ENCODE results near the gene COL12A1. TPM values are rescaled to one million over a fixed set of nuclear protein-coding genes. Genes with fewer than 3 reads are reported as not detected.

The COL12A1 gene
- total and polyA plus RNA-seq, 3 experiments from 2014 or later, result not detected

GRCh38 chr6:75109022-75109421 is 96.8 kb downstream of the COL12A1 start:
- H3K4me3 ChIP-seq (ENCODE audit: low read length), result no peak overlapping the region
- Mint-ChIP-seq H3K9me3 (peaks cover 0 to 2% (median 0%) of the 10 kb centered on the region in 5 donors), H3K36me3 (no peaks in the 10 kb centered on the region), H3K4me1 (no peaks in the 10 kb centered on the region), H3K27ac (no peak overlapping the region), H3K27me3 (peaks cover 0 to 3% of the 10 kb centered on the region in 2 donors), H3K4me3 (no peak overlapping the region)
- no peaks in the 10 kb centered on the region for H3K36me3 ChIP-seq (ENCODE audit: insufficient read depth, low read length)
- no peaks in the 10 kb centered on the region for H3K9me3 ChIP-seq (ENCODE audit: low read length)
- no peaks in the 10 kb centered on the region for H3K27me3 ChIP-seq (ENCODE audit: insufficient read depth, low read length, poor library complexity, severe bottlenecking)
- CTCF ChIA-PET, result no interaction called here
- no peak overlapping the region for H3K27ac ChIP-seq (ENCODE audit: low read depth, low read length)
- no peaks in the 10 kb centered on the region for H3K4me1 ChIP-seq (ENCODE audit: insufficient read depth, low read length)
- POLR2A ChIA-PET, result no interaction called here
- no peak for DNase-seq

DNA sequence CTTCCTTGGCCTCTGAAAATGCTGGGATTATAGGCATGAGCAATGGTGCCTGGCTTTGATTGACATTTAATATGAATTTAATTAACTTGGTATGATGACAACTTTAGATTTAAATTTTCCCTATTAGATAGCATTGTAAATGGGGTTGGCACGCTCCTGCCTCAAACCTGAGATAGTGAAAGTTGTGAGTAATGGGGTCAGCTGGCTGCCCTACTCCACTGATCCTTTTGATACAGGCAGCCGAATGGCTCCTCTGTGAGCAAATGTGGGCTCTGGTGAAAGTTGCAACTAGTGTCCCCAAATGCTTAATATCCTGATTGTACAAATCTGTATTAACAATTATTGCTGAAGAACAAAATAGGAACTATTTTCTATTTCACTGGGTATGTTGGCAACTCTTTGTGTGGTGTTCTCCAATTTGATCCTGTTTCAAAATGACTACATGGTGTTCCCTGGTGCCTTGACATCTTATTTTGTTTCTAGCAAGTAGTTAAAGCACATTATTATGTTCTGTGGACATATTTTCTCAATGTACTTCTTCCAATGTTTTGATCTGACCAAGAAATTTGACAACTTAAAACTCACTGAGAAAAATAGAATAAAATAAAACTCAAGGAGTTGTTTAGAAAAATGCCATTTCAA is 97.4 kb downstream of the COL12A1 start:
- Mint-ChIP-seq H3K27me3 (peaks cover 0 to 5% of the 10 kb centered on the region in 2 donors), H3K36me3 (no peaks in the 10 kb centered on the region), H3K27ac (no peak overlapping the region), H3K4me1 (no peaks in the 10 kb centered on the region), H3K9me3 (peaks cover 0 to 2% (median 0%) of the 10 kb centered on the region in 5 donors), H3K4me3 (no peak overlapping the region)
- Histone ChIP-seq H3K9me3 (ENCODE audit: low read length) (no peaks in the 10 kb centered on the region), H3K27me3 (ENCODE audit: insufficient read depth, low read length, poor library complexity, severe bottlenecking) (no peaks in the 10 kb centered on the region), H3K4me1 (ENCODE audit: insufficient read depth, low read length) (no peaks in the 10 kb centered on the region), H3K27ac (ENCODE audit: low read depth, low read length) (no peak overlapping the region), H3K36me3 (ENCODE audit: insufficient read depth, low read length) (no peaks in the 10 kb centered on the region), H3K4me3 (ENCODE audit: low read length) (no peak overlapping the region)
- CTCF ChIA-PET, result no interaction called here
- DNase-seq, result no peak
- POLR2A ChIA-PET, result no interaction called here

DNA sequence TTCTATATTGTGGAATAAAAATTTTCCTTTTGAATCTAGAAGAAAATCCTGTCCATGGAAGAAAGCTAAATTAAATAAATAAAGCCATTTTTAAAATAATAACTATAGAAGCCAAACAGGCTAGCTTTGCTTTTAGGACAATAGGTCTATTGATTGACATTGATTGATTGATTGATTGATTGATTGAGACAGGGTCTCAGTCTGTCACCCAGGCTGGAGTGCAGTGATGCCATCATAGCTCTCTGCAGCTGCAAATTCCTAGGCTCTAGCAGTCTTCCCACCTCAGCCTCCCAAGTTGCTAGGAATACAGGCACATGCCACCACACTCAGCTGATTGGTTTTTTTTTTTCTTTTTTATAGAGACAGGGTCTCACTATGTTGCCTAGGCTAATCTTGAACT is 97.9 kb downstream of the COL12A1 start:
- H3K4me1 ChIP-seq (ENCODE audit: insufficient read depth, low read length), result no peaks in the 10 kb centered on the region
- H3K4me3 ChIP-seq (ENCODE audit: low read length), result no peak overlapping the region
- H3K27ac ChIP-seq (ENCODE audit: low read depth, low read length), result no peak overlapping the region
- no peak for DNase-seq
- H3K36me3 ChIP-seq (ENCODE audit: insufficient read depth, low read length), result no peaks in the 10 kb centered on the region
- Mint-ChIP-seq H3K4me3 (no peak overlapping the region), H3K36me3 (no peaks in the 10 kb centered on the region), H3K9me3 (peaks cover 0 to 2% (median 0%) of the 10 kb centered on the region in 5 donors), H3K27me3 (peaks cover 0 to 6% of the 10 kb centered on the region in 2 donors), H3K27ac (no peak overlapping the region), H3K4me1 (no peaks in the 10 kb centered on the region)
- H3K27me3 ChIP-seq (ENCODE audit: insufficient read depth, low read length, poor library complexity, severe bottlenecking), result no peaks in the 10 kb centered on the region
- ChIA-PET CTCF (no interaction called here), POLR2A (no interaction called here)
- H3K9me3 ChIP-seq (ENCODE audit: low read length), result no peaks in the 10 kb centered on the region

DNA sequence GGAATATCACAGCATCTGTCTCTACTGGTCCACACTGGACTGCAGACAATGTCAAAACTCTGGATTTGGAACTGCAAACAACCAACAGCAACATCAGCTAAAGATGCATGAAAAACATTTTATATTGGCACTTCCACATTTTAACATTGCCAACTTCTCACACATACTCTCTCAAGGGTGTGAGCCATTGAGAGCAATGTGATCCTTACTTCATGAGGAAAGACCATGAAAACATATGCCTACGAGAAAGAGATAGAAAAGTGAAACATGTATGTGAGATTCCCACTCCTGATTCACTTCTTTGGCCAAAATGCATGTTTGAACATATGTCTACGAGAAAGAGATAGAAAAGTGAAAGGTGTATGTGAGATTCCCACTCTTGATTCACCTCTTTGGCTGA is 99.4 kb downstream of the COL12A1 start:
- no peaks in the 10 kb centered on the region for H3K27me3 ChIP-seq (ENCODE audit: insufficient read depth, low read length, poor library complexity, severe bottlenecking)
- no peak overlapping the region for H3K4me3 ChIP-seq (ENCODE audit: low read length)
- POLR2A ChIA-PET, result no interaction called here
- no peak overlapping the region for H3K27ac ChIP-seq (ENCODE audit: low read depth, low read length)
- Mint-ChIP-seq H3K36me3 (no peaks in the 10 kb centered on the region), H3K27ac (no peak overlapping the region), H3K4me3 (no peak overlapping the region), H3K4me1 (no peaks in the 10 kb centered on the region), H3K9me3 (peaks cover 0 to 2% (median 0%) of the 10 kb centered on the region in 5 donors), H3K27me3 (peaks cover 0 to 6% of the 10 kb centered on the region in 2 donors)
- H3K9me3 ChIP-seq (ENCODE audit: low read length), result no peaks in the 10 kb centered on the region
- no peaks in the 10 kb centered on the region for H3K36me3 ChIP-seq (ENCODE audit: insufficient read depth, low read length)
- no peaks in the 10 kb centered on the region for H3K4me1 ChIP-seq (ENCODE audit: insufficient read depth, low read length)
- CTCF ChIA-PET, result no interaction called here
- DNase-seq, result no peak

DNA sequence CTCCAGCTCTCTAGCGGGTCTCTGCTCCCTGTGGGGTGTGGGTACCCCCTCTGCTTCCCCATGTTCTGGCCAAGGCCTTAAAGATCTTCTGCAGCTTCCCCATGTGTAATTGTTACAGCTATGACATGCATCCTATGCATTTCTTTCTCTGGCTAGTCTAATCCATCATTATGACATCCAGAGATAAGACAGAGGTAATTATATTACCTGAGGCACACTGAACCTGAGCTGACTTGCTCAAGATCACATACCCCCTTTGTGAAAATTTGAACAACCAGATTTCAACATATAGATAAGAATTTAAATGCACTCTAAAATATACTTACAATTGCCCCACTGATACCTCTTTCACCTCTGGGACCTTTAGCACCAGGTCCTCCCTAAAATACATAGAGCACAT is 102.4 kb downstream of the COL12A1 start:
- DNase-seq, result no peak
- Histone ChIP-seq H3K27me3 (ENCODE audit: insufficient read depth, low read length, poor library complexity, severe bottlenecking) (no peaks in the 10 kb centered on the region), H3K27ac (ENCODE audit: low read depth, low read length) (no peak overlapping the region), H3K4me1 (ENCODE audit: insufficient read depth, low read length) (no peaks in the 10 kb centered on the region), H3K36me3 (ENCODE audit: insufficient read depth, low read length) (no peaks in the 10 kb centered on the region), H3K4me3 (ENCODE audit: low read length) (no peak overlapping the region), H3K9me3 (ENCODE audit: low read length) (no peaks in the 10 kb centered on the region)
- no peak overlapping the region for H3K27ac Mint-ChIP-seq
- POLR2A ChIA-PET, result no interaction called here
- no peaks in the 10 kb centered on the region for H3K4me1 Mint-ChIP-seq
- H3K4me3 Mint-ChIP-seq, result no peak overlapping the region
- no peaks in the 10 kb centered on the region for H3K36me3 Mint-ChIP-seq
- H3K27me3 Mint-ChIP-seq, result peaks cover 0 to 3% of the 10 kb centered on the region in 2 donors
- peaks cover 0 to 2% (median 0%) of the 10 kb centered on the region in 5 donors for H3K9me3 Mint-ChIP-seq
- CTCF ChIA-PET, result no interaction called here

- H3K9me3 ChIP-seq (ENCODE audit: low read length), result no peaks in the 10 kb centered on the region
- no peaks in the 10 kb centered on the region for H3K36me3 ChIP-seq (ENCODE audit: insufficient read depth, low read length)
- Mint-ChIP-seq H3K27me3 (peaks cover 0 to 3% of the 10 kb centered on the region in 2 donors), H3K9me3 (no peaks in the 10 kb centered on the region), H3K4me1 (no peaks in the 10 kb centered on the region), H3K36me3 (no peaks in the 10 kb centered on the region), H3K4me3 (no peak overlapping the region), H3K27ac (no peak overlapping the region)
- H3K4me3 ChIP-seq (ENCODE audit: low read length), result no peak overlapping the region
- H3K4me1 ChIP-seq (ENCODE audit: insufficient read depth, low read length), result no peaks in the 10 kb centered on the region
- POLR2A ChIA-PET, result no interaction called here
- no peaks in the 10 kb centered on the region for H3K27me3 ChIP-seq (ENCODE audit: insufficient read depth, low read length, poor library complexity, severe bottlenecking)
- CTCF ChIA-PET, result no interaction called here
- DNase-seq, result no peak
- no peak overlapping the region for H3K27ac ChIP-seq (ENCODE audit: low read depth, low read length)
Measured at GRCh38 chr6:75102301-75102700, 103.6 kb downstream of the COL12A1 start.

- Mint-ChIP-seq H3K4me3 (no peak overlapping the region), H3K4me1 (no peaks in the 10 kb centered on the region), H3K9me3 (no peaks in the 10 kb centered on the region), H3K27me3 (peaks cover 0 to 3% of the 10 kb centered on the region in 2 donors), H3K36me3 (no peaks in the 10 kb centered on the region), H3K27ac (no peak overlapping the region)
- H3K36me3 ChIP-seq (ENCODE audit: insufficient read depth, low read length), result no peaks in the 10 kb centered on the region
- no peaks in the 10 kb centered on the region for H3K27me3 ChIP-seq (ENCODE audit: insufficient read depth, low read length, poor library complexity, severe bottlenecking)
- no peak overlapping the region for H3K27ac ChIP-seq (ENCODE audit: low read depth, low read length)
- CTCF ChIA-PET, result no interaction called here
- no peaks in the 10 kb centered on the region for H3K4me1 ChIP-seq (ENCODE audit: insufficient read depth, low read length)
- POLR2A ChIA-PET, result no interaction called here
- no peak overlapping the region for H3K4me3 ChIP-seq (ENCODE audit: low read length)
- DNase-seq, result no peak
- H3K9me3 ChIP-seq (ENCODE audit: low read length), result no peaks in the 10 kb centered on the region
Measured at GRCh38 chr6:75101896-75102295, 104.0 kb downstream of the COL12A1 start.

DNA sequence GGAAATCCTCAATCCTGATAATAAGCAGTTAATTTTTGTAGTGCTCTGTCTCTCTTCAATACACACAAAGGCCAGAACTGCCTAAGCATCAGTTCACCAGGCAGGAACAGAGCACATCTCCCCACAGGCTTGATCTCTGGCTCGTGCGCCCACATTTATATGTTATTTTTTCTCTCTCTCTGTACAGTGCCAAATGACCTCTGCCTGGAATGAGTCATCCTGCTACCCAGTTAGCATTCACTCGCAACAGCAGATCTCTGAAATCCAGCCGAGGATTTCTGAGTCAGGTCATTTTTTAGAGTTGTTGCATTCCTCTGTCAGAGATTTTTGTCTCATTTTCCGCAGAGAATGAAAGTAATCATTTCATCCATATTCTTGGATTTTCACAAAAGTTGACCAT is 107.1 kb downstream of the COL12A1 start:
- H3K9me3 Mint-ChIP-seq, result no peaks in the 10 kb centered on the region
- no peaks in the 10 kb centered on the region for H3K36me3 Mint-ChIP-seq
- no peaks in the 10 kb centered on the region for H3K9me3 ChIP-seq (ENCODE audit: low read length)
- no peak for DNase-seq
- ChIA-PET CTCF (no interaction called here), POLR2A (no interaction called here)
- no peak overlapping the region for H3K4me3 ChIP-seq (ENCODE audit: low read length)
- no peaks in the 10 kb centered on the region for H3K36me3 ChIP-seq (ENCODE audit: insufficient read depth, low read length)
- H3K4me3 Mint-ChIP-seq, result no peak overlapping the region
- no peak overlapping the region for H3K27ac Mint-ChIP-seq
- H3K4me1 ChIP-seq (ENCODE audit: insufficient read depth, low read length), result no peaks in the 10 kb centered on the region
- H3K27me3 Mint-ChIP-seq, result peaks cover 0 to 3% of the 10 kb centered on the region in 2 donors
- no peak overlapping the region for H3K27ac ChIP-seq (ENCODE audit: low read depth, low read length)
- H3K27me3 ChIP-seq (ENCODE audit: insufficient read depth, low read length, poor library complexity, severe bottlenecking), result no peaks in the 10 kb centered on the region
- H3K4me1 Mint-ChIP-seq, result no peaks in the 10 kb centered on the region

DNA sequence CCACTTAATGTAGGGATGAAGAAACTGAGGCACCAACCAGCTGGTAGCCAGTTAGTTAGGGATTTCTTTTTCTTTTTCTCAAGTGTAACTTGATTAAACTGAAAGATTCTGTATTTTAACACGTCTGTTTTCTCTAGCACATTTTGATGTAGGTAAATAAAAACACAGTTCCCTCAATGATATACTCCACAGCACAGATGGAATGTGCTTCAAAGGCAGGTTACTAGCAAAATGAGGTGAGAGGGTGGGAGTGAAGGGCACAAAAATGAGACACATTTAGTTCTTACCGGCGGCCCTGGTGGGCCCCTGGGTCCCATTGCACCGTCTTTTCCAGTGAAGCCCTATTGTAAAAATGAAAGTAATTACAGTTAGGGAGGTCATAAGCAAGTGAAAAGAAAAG is 108.9 kb downstream of the COL12A1 start:
- no peak overlapping the region for H3K4me3 Mint-ChIP-seq
- H3K27me3 Mint-ChIP-seq, result no peaks in the 10 kb centered on the region
- ChIA-PET CTCF (no interaction called here), POLR2A (no interaction called here)
- DNase-seq, result no peak
- no peak overlapping the region for H3K27ac ChIP-seq (ENCODE audit: low read depth, low read length)
- H3K27ac Mint-ChIP-seq, result no peak overlapping the region
- no peaks in the 10 kb centered on the region for H3K27me3 ChIP-seq (ENCODE audit: insufficient read depth, low read length, poor library complexity, severe bottlenecking)
- no peaks in the 10 kb centered on the region for H3K9me3 ChIP-seq (ENCODE audit: low read length)
- no peaks in the 10 kb centered on the region for H3K4me1 ChIP-seq (ENCODE audit: insufficient read depth, low read length)
- H3K36me3 ChIP-seq (ENCODE audit: insufficient read depth, low read length), result no peaks in the 10 kb centered on the region
- H3K9me3 Mint-ChIP-seq, result no peaks in the 10 kb centered on the region
- H3K4me3 ChIP-seq (ENCODE audit: low read length), result no peak overlapping the region
- no peaks in the 10 kb centered on the region for H3K4me1 Mint-ChIP-seq
- no peaks in the 10 kb centered on the region for H3K36me3 Mint-ChIP-seq
